HuH-7 (cell line): ENCODE measurements around the gene TNFSF13.
"Not testable (repeated sequence)": the region's sequence is repeated elsewhere in the genome, so short reads cannot be mapped to it uniquely, and the experiment has no call there.

Experiments used
- DNase-seq: peaks from one replicate; pipeline ENCODE4 v3.0.0; 2011; ENCODE audit warnings: low spot score

The TNFSF13 gene

DNA sequence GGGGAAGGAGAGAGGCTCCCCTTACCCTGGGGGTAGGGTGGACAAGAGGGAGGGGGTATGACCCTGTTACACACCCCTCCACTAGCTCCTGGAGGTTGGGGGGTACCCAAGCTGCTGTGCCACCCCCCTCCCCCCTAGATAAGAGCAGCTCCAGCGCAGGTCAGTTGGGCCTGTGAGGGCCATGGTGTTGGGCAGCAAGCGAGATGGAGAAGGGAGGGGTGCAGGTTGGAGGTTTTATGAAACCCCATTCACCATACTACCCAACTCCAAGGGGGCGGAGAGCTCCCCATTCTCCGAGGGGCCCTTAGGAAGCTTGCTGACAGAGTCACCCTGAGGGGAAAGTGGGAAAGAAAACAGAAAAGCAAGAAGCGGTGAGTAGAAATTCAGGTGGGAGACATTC lies 33.0 kb downstream of the TNFSF13 start:
- DNase-seq, result no peak

DNA sequence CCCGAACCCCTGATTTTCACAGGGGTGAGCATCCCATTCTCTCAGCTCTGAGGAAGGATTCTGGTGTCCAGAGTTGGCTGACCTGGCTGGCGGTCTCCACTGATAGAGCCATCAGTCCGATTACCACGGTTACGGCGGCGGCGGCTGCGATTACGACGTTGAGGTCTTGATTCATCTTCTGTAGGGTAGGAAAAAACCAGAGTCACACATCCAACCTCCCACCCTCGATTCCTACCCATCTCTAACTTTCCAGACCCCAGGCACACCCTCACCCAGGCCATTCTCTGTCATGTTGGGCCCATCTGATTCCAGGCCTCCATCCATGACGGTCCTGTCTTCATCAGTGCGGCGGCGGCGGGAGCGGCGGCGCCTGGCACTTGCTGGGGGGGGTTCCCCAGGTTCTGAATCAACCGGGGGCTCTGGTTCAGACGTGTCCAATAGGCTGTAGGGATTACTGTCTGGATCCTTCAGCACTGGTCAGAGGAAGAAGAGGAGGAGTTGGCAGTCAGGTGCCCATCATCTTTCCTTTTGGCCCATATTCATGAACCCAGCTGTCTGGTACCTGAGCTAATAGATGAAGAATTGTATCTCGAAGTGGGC lies 34.0 kb downstream of the TNFSF13 start:
- DNase-seq, result no peak

DNA sequence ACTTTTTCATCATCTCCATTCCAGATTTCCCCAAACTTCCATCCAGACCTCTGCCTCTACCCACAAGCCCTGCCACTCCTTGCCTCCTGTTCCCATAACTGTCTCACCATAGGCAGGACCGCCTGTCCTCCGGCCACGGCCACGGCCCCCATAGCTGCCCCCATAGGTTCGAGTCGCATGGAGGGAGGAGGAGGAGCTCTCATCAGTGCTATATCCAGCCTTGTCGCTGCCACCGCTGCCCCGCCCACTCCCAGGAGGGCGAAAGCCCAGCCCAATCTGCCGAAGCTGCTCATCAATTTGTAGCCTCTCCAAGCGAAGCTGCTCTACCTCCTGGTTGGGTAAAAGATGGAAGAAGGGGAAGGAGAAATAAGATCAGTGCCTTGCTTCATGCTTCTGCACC lies 34.7 kb downstream of the TNFSF13 start:
- DNase-seq, result no peak

DNA sequence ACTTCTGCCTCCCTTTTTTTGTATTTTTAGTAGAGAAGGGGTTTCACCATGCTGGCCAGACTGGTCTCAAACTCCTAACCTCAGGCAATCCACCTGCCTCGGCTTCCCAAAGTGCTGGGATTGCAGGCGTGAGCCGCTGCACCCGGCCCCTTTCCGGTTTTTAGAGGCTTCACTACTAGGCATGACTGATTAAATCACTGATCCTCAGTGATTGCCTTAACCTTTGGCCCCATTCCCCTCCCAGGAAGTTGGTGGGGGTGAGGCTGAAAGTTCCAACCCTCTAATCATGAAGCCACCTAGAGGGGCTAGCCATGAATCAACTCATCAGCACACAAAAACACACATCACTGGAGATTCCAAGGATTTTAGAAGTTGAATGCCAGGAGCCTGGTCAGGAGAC lies 39.0 kb downstream of the TNFSF13 start:
- DNase-seq, result not testable (repeated sequence)

GRCh38 chr17:7606280-7606679 lies 47.7 kb downstream of the TNFSF13 start:
- no peak for DNase-seq

- no peak for DNase-seq
Observed at GRCh38 chr17:7610641-7611040, 52.1 kb downstream of the TNFSF13 start.
